ENCODE results near the gene KPNA3. TPM values are rescaled to one million over a fixed set of nuclear protein-coding genes. Genes with fewer than 3 reads are reported as not detected.

The KPNA3 gene
- total and polyA plus RNA-seq, 9 donors = 9.1 to 30.9 (median 19.6) TPM

DNA sequence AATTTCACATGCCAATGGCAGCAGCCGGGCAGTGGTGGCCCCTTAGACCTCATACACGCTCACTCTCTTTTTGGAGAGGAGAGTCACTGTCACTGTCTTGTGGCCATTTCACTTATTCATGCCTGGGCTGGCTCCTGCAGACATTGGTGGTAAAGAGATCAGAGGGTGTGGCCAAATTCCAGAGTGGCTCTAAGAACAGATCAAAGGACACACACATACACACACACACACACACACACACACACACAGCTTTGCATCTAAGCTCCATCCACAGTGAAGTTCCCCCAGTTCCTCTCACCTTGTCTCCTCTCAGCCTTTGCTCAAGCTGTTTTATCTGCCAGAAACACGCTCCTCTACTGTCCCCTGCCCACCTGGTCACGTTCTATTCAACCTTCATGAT is 46.5 kb upstream of the KPNA3 start:
- DNase-seq = no peak
- WGBS, 3 donors = 92 to 98% (median 95%) methylated on average over 4 of the region's 4 CpGs
- TF ChIP-seq, protein P1, sequence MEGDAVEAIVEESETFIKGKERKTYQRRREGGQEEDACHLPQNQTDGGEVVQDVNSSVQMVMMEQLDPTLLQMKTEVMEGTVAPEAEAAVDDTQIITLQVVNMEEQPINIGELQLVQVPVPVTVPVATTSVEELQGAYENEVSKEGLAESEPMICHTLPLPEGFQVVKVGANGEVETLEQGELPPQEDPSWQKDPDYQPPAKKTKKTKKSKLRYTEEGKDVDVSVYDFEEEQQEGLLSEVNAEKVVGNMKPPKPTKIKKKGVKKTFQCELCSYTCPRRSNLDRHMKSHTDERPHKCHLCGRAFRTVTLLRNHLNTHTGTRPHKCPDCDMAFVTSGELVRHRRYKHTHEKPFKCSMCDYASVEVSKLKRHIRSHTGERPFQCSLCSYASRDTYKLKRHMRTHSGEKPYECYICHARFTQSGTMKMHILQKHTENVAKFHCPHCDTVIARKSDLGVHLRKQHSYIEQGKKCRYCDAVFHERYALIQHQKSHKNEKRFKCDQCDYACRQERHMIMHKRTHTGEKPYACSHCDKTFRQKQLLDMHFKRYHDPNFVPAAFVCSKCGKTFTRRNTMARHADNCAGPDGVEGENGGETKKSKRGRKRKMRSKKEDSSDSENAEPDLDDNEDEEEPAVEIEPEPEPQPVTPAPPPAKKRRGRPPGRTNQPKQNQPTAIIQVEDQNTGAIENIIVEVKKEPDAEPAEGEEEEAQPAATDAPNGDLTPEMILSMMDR (IDR thresholded peaks at IDR 0.05) = no peak
- no peak for TF ChIP-seq POLR2A (IDR thresholded peaks at IDR 0.05)
- no peak for TF ChIP-seq EP300 (IDR thresholded peaks at IDR 0.05)
- no peaks in the 10 kb centered on the region for H3K27me3 ChIP-seq
- H3K9me3 ChIP-seq = no peaks in the 10 kb centered on the region
- no peaks in the 10 kb centered on the region for H3K4me1 ChIP-seq (ENCODE audit: insufficient read depth)
- H3K36me3 ChIP-seq = no peaks in the 10 kb centered on the region
- H3K4me3 ChIP-seq = no peak overlapping the region
- intact Hi-C loops (cut with DNase I) = no loop called here
- no peak overlapping the region for H3K27ac ChIP-seq

DNA sequence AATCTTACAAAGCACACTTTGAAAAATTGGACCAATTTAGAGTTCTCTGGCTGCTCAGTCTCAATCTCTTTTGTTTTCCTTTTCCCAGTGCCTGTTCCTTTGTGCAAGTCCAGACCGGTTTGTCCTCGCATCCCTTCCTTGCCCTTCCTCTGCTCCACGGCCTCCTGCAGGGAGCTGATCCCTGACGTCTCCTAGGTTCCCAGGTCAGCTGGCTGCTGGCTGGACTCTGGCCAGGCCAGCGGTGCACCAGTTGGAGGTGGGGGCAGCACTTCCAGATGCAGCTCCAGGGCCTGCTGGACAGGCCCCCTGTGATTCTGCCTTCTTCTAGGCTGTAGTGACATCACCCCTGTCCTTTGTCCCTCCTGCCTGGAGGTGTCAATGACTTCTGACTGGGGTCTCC is 44.0 kb upstream of the KPNA3 start:
- Histone ChIP-seq H3K9me3 (no peaks in the 10 kb centered on the region), H3K27me3 (no peaks in the 10 kb centered on the region), H3K36me3 (no peaks in the 10 kb centered on the region), H3K4me3 (no peak overlapping the region), H3K4me1 (ENCODE audit: insufficient read depth) (no peaks in the 10 kb centered on the region), H3K27ac (no peak overlapping the region)
- TF ChIP-seq EP300 (IDR thresholded peaks at IDR 0.05) (no peak), POLR2A (IDR thresholded peaks at IDR 0.05) (no peak)
- TF ChIP-seq, protein P1 (IDR thresholded peaks at IDR 0.05) = no peak
- intact Hi-C loops (cut with DNase I) = no loop called here
- 40 to 53% (median 45%) methylated on average over 5 of the region's 5 CpGs for WGBS, 3 donors
- DNase-seq = no peak

DNA sequence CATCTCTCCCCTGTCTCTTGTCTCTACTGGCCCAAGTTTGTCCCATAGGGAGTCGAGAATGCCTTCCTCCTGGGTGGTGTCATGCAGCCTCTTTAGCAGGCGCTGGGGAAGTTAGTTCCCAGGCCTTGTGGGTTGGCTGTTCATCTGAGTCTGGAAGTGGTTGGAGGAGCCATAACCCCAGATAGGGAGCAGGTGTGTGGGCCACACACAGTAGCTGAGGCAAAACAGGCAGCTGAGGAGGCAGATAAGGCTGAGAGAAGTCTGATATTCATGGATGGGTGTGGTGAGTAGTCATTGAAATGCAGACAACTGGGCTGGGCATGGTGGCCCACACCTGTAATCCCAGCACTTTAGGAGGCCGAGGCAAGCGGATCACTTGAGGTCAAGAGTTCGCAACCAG is 40.9 kb upstream of the KPNA3 start:
- no peaks in the 10 kb centered on the region for H3K36me3 ChIP-seq
- TF ChIP-seq, protein P1 (IDR thresholded peaks at IDR 0.05) = no peak
- TF ChIP-seq EP300 (IDR thresholded peaks at IDR 0.05) = no peak
- TF ChIP-seq POLR2A (IDR thresholded peaks at IDR 0.05) = no peak
- WGBS, 3 donors = 92 to 96% (median 95%) methylated on average over 5 of the region's 5 CpGs
- H3K9me3 ChIP-seq = peaks cover 0 to 6% of the 10 kb centered on the region in 2 donors
- no peaks in the 10 kb centered on the region for H3K4me1 ChIP-seq (ENCODE audit: insufficient read depth)
- no peak overlapping the region for H3K27ac ChIP-seq
- intact Hi-C loops (cut with DNase I) = no loop called here
- no peaks in the 10 kb centered on the region for H3K27me3 ChIP-seq
- DNase-seq = no peak
- H3K4me3 ChIP-seq = no peak overlapping the region

DNA sequence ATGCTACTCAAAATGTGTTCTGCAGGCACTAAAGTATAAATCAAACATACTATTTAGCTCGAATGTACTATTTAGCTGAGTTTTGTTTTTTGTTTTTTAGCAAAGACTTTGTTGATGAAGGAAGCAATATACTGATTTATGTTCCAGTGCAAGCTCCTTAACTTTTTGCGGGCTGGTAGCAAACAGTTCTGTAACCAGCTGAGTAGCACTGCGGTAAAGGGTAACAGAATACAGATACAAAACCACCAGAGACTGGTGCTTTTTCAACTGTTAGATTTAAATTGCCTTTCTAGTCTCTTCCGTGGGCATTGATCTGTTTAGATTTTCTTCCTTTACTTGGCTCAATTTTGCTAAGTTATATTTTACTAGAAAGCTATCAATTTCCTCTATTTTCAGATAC is 39.0 kb upstream of the KPNA3 start:
- DNase-seq = no peak
- H3K9me3 ChIP-seq = peaks cover 0 to 6% of the 10 kb centered on the region in 2 donors
- peaks cover 1% of the 10 kb centered on the region for H3K4me1 ChIP-seq (ENCODE audit: insufficient read depth)
- WGBS, 3 donors = 13 to 17% (median 14%) methylated on average over 4 of the region's 4 CpGs
- H3K27ac ChIP-seq = no peak overlapping the region
- no peaks in the 10 kb centered on the region for H3K27me3 ChIP-seq
- no peaks in the 10 kb centered on the region for H3K36me3 ChIP-seq
- TF ChIP-seq, protein P1 (IDR thresholded peaks at IDR 0.05) = no peak
- no peak for TF ChIP-seq POLR2A (IDR thresholded peaks at IDR 0.05)
- TF ChIP-seq EP300 (IDR thresholded peaks at IDR 0.05) = no peak
- no peak overlapping the region for H3K4me3 ChIP-seq
- intact Hi-C loops (cut with DNase I) = no loop called here

Measured in ovary (tissue), 9 donors.